Measurements from ENCODE around the gene KLC1.

GRCh38 chr14:103725739-103726395, 96.9 kb downstream of the KLC1 start:
- TF ChIP-seq, protein P1, sequence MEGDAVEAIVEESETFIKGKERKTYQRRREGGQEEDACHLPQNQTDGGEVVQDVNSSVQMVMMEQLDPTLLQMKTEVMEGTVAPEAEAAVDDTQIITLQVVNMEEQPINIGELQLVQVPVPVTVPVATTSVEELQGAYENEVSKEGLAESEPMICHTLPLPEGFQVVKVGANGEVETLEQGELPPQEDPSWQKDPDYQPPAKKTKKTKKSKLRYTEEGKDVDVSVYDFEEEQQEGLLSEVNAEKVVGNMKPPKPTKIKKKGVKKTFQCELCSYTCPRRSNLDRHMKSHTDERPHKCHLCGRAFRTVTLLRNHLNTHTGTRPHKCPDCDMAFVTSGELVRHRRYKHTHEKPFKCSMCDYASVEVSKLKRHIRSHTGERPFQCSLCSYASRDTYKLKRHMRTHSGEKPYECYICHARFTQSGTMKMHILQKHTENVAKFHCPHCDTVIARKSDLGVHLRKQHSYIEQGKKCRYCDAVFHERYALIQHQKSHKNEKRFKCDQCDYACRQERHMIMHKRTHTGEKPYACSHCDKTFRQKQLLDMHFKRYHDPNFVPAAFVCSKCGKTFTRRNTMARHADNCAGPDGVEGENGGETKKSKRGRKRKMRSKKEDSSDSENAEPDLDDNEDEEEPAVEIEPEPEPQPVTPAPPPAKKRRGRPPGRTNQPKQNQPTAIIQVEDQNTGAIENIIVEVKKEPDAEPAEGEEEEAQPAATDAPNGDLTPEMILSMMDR (IDR thresholded peaks at IDR 0.05), result no peak
- no peak for TF ChIP-seq POLR2A (IDR thresholded peaks at IDR 0.05)

Data from heart left ventricle (tissue), 13 donors.